ENCODE results near the gene PPP2R2C. TPM values are rescaled to one million over a fixed set of nuclear protein-coding genes. Genes with fewer than 3 reads are reported as not detected.

PPP2R2C gene
- total RNA-seq, 1 experiment from 2014 or later, result 26.7 TPM

DNA sequence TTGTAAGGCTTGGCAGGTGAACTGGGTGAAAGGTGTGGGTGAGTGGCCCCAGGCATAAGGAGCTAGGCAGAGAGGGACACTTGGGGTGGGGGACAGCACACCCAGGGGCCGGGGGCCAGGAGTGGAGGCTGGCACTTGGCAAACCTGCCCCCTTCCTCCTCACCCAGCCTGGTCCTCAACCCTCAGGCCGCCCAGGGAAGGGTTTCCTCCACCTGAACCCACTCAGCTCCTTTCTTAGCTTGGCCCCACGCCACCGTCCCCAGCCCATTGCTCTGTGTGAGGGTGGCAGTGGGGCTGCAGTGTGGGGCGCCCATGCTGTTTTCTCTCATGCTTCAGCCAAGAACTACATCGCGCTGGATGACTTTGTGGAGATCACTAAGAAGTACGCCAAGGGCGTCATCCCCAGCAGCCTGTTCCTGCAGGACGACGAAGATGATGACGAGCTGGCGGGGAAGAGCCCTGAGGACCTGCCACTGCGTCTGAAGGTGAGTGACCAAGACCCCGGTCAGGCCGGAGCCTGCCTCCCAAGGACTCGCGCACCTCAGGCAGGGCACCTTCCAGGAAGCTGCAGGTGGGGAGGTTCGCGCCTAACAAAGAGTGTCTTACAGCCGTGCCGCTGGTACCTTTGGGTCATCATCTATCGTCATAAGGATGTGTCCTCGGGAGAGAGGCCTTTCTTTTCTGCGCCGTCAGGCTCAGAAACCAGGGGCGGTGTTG is 177.6 kb downstream of the PPP2R2C start:
- BruUV-seq (replicated peaks), result no TSS peak
- Histone ChIP-seq H3K4me3 (ENCODE audit: low read depth in 2 of 2, low read length in 2 of 2) (no peak overlapping the region), H3K36me3 (ENCODE audit: control insufficient read depth, insufficient read depth, low read length) (no peaks in the 10 kb centered on the region), H3K27me3 (ENCODE audit: control insufficient read depth, insufficient read depth, low read length) (no peaks in the 10 kb centered on the region), H3K9me3 (ENCODE audit: control insufficient read depth, insufficient read depth, low read depth, low read length) (no peaks in the 10 kb centered on the region), H3K27ac (ENCODE audit: low read length) (no peak overlapping the region), H3K4me1 (ENCODE audit: control insufficient read depth, insufficient read depth, low read length) (no peaks in the 10 kb centered on the region)
- ChIA-PET CTCF (no interaction called here), POLR2A (no interaction called here)
- DNase-seq (ENCODE audit: low read depth, low spot score) (no peak), ATAC-seq (no peak)
- TF ChIP-seq, protein P1, sequence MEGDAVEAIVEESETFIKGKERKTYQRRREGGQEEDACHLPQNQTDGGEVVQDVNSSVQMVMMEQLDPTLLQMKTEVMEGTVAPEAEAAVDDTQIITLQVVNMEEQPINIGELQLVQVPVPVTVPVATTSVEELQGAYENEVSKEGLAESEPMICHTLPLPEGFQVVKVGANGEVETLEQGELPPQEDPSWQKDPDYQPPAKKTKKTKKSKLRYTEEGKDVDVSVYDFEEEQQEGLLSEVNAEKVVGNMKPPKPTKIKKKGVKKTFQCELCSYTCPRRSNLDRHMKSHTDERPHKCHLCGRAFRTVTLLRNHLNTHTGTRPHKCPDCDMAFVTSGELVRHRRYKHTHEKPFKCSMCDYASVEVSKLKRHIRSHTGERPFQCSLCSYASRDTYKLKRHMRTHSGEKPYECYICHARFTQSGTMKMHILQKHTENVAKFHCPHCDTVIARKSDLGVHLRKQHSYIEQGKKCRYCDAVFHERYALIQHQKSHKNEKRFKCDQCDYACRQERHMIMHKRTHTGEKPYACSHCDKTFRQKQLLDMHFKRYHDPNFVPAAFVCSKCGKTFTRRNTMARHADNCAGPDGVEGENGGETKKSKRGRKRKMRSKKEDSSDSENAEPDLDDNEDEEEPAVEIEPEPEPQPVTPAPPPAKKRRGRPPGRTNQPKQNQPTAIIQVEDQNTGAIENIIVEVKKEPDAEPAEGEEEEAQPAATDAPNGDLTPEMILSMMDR (IDR thresholded peaks at IDR 0.05), result no peak
- TF ChIP-seq, protein P2, sequence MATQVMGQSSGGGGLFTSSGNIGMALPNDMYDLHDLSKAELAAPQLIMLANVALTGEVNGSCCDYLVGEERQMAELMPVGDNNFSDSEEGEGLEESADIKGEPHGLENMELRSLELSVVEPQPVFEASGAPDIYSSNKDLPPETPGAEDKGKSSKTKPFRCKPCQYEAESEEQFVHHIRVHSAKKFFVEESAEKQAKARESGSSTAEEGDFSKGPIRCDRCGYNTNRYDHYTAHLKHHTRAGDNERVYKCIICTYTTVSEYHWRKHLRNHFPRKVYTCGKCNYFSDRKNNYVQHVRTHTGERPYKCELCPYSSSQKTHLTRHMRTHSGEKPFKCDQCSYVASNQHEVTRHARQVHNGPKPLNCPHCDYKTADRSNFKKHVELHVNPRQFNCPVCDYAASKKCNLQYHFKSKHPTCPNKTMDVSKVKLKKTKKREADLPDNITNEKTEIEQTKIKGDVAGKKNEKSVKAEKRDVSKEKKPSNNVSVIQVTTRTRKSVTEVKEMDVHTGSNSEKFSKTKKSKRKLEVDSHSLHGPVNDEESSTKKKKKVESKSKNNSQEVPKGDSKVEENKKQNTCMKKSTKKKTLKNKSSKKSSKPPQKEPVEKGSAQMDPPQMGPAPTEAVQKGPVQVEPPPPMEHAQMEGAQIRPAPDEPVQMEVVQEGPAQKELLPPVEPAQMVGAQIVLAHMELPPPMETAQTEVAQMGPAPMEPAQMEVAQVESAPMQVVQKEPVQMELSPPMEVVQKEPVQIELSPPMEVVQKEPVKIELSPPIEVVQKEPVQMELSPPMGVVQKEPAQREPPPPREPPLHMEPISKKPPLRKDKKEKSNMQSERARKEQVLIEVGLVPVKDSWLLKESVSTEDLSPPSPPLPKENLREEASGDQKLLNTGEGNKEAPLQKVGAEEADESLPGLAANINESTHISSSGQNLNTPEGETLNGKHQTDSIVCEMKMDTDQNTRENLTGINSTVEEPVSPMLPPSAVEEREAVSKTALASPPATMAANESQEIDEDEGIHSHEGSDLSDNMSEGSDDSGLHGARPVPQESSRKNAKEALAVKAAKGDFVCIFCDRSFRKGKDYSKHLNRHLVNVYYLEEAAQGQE (IDR thresholded peaks at IDR 0.05; ENCODE audit: insufficient read depth in 1 of 2, low read depth in 2 of 2, low read length in 1 of 2), result no peak
- TF ChIP-seq POLR2AphosphoS5 (IDR thresholded peaks at IDR 0.05; ENCODE audit: low read depth, low read length) (no peak), SIN3A (IDR thresholded peaks at IDR 0.05; ENCODE audit: borderline replicate concordance, insufficient read depth, low read depth, low read length) (no peak), TCF7L2 (IDR thresholded peaks at IDR 0.05; ENCODE audit: low read depth, low read length) (no peak)
- in situ Hi-C loops (cut with HindIII; ENCODE audit: low pct_unique_long_range_greater_than_20kb, low sequenced_read_pairs), result no loop called here
- intact Hi-C loops (cut with micrococcal nuclease; ENCODE audit: unreplicated experiment), result no loop called here

DNA sequence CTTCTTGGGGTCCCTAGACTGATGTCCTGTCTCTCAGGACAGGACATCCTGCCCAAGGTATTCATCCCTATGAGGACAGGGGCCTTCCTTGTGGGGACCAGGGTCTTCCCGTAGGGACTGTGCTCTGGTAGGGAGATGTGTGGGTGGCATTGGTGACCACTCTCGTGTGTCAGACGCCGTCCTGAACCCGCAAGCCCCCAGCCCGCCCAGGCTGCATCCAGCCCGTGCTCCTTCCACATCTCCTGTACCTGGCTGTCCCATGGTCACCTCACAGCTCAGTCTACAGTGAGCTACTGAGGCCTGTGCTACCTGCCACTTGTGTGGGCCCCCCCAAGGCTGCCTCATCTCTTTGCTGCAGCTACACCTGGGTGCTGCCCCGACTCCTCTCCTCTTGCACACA is 178.8 kb downstream of the PPP2R2C start:
- in situ Hi-C loops (cut with HindIII; ENCODE audit: low pct_unique_long_range_greater_than_20kb, low sequenced_read_pairs), result no loop called here
- DNase-seq (ENCODE audit: low read depth, low spot score), result no peak
- H3K9me3 ChIP-seq (ENCODE audit: control insufficient read depth, insufficient read depth, low read depth, low read length), result no peaks in the 10 kb centered on the region
- no peak overlapping the region for H3K4me3 ChIP-seq (ENCODE audit: low read depth in 2 of 2, low read length in 2 of 2)
- ATAC-seq, result no peak
- POLR2A ChIA-PET, result no interaction called here
- intact Hi-C loops (cut with micrococcal nuclease; ENCODE audit: unreplicated experiment), result no loop called here
- H3K27ac ChIP-seq (ENCODE audit: low read length), result no peak overlapping the region
- no peaks in the 10 kb centered on the region for H3K4me1 ChIP-seq (ENCODE audit: control insufficient read depth, insufficient read depth, low read length)
- TF ChIP-seq TCF7L2 (IDR thresholded peaks at IDR 0.05; ENCODE audit: low read depth, low read length), result no peak
- TF ChIP-seq, protein P2 (IDR thresholded peaks at IDR 0.05; ENCODE audit: insufficient read depth in 1 of 2, low read depth in 2 of 2, low read length in 1 of 2), result no peak
- TF ChIP-seq, protein P1 (IDR thresholded peaks at IDR 0.05), result no peak
- no peak for TF ChIP-seq POLR2AphosphoS5 (IDR thresholded peaks at IDR 0.05; ENCODE audit: low read depth, low read length)
- TF ChIP-seq SIN3A (IDR thresholded peaks at IDR 0.05; ENCODE audit: borderline replicate concordance, insufficient read depth, low read depth, low read length), result no peak
- CTCF ChIA-PET, result no interaction called here
- no peaks in the 10 kb centered on the region for H3K27me3 ChIP-seq (ENCODE audit: control insufficient read depth, insufficient read depth, low read length)
- no TSS peak for BruUV-seq (replicated peaks)
- no peaks in the 10 kb centered on the region for H3K36me3 ChIP-seq (ENCODE audit: control insufficient read depth, insufficient read depth, low read length)
